ENCODE measurements around the gene CD164L2. TPM values are rescaled to one million over a fixed set of nuclear protein-coding genes. Genes with fewer than 3 reads are reported as not detected.
A peak's percentile ranks its signal among the peaks of the same experiment; 100 is the strongest.
"Not testable (repeated sequence)": the region's sequence is repeated elsewhere in the genome, so short reads cannot be mapped to it uniquely, and the experiment has no call there.

Gene CD164L2
- total and polyA plus RNA-seq, 2 donors (not counting 1 experiment from before 2014, with no cell fraction given), result not detected

DNA sequence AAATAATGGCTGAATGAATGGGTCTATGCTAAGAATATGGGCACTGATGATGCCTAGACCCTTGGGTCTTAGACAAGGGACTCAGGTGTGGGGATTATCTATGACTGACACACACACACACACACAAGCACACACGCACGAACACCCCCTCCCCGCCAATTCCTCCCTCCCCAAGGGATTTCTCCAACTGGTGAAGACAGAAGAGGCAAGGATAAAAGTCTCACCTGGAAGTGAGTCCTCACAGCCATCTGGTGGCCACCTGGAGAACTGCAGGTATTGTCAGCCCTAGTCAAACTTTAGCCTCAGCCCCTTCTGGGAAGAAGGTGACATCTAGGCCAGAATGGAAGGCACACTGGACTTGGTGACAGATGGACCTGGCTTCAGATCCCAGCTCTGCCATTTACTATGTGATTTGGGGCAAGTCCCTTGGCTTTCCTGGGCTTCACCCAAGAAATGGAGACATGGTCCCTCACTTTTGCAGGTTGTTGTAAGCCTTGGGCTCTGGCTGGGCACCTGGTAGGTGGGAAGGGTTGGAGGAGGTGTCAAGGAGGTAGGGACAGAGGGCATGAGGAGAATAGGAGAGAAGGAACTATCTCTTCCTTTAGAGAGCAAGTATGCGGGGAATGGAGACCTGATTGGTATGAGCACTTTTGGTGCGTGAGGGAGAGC, 5.3 kb upstream of the CD164L2 start:
- Histone ChIP-seq H3K36me3 (replicated peaks in 1 of 2; ENCODE audit: control extremely low read depth in 1 of 2, control insufficient read depth in 1 of 2, extremely low read depth in 1 of 2, insufficient read depth in 2 of 2, low read length in 1 of 2) (no peaks in the 10 kb centered on the region), H3K27ac (ENCODE audit: low read length in 2 of 2) (no peak overlapping the region), H3K4me1 (ENCODE audit: control insufficient read depth in 2 of 2, insufficient read depth in 2 of 2, low read length in 2 of 2) (peaks cover 12 to 16% of the 10 kb centered on the region in 2 donors), H4K20me1 (ENCODE audit: control insufficient read depth, insufficient read depth, low read length, poor library complexity, severe bottlenecking) (no peaks in the 10 kb centered on the region), H3K79me2 (ENCODE audit: control insufficient read depth, insufficient read depth, low read length) (no peaks in the 10 kb centered on the region), H3K4me3 (ENCODE audit: control extremely low read depth in 1 of 5, extremely low read depth in 1 of 5, insufficient read depth in 1 of 5, low read depth in 2 of 5, low read length in 4 of 5) (no peak overlapping the region), H3K4me2 (replicated peaks; ENCODE audit: low read depth, low read length, poor library complexity, severe bottlenecking) (no peak overlapping the region), H3K9ac (ENCODE audit: low read length) (no peak overlapping the region), H3K9me3 (ENCODE audit: control extremely low read depth in 1 of 3, control insufficient read depth in 2 of 3, insufficient read depth in 1 of 3, low read length in 2 of 3) (no peaks in the 10 kb centered on the region), H3K27me3 (replicated peaks in 1 of 4; ENCODE audit: control extremely low read depth in 1 of 4, control insufficient read depth in 3 of 4, insufficient read depth in 4 of 4, low read length in 3 of 4) (no peaks in the 10 kb centered on the region), H2AFZ (ENCODE audit: insufficient read depth, low read depth, low read length, poor library complexity, severe bottlenecking) (no peak overlapping the region)
- Mint-ChIP-seq H3K27me3 (peaks cover 3% of the 10 kb centered on the region), H3K9me3 (ENCODE audit: insufficient read depth) (no peaks in the 10 kb centered on the region), H3K4me3 (peak overlapping the region; percentile 14), H3K4me1 (peaks cover 18% of the 10 kb centered on the region), H3K27ac (peak overlapping the region; percentile 69)
- no peak for TF ChIP-seq EZH2 (IDR thresholded peaks at IDR 0.05; ENCODE audit: borderline replicate concordance, insufficient read depth, low read depth, low read length, poor library complexity, severe bottlenecking)
- TF ChIP-seq, protein P1, sequence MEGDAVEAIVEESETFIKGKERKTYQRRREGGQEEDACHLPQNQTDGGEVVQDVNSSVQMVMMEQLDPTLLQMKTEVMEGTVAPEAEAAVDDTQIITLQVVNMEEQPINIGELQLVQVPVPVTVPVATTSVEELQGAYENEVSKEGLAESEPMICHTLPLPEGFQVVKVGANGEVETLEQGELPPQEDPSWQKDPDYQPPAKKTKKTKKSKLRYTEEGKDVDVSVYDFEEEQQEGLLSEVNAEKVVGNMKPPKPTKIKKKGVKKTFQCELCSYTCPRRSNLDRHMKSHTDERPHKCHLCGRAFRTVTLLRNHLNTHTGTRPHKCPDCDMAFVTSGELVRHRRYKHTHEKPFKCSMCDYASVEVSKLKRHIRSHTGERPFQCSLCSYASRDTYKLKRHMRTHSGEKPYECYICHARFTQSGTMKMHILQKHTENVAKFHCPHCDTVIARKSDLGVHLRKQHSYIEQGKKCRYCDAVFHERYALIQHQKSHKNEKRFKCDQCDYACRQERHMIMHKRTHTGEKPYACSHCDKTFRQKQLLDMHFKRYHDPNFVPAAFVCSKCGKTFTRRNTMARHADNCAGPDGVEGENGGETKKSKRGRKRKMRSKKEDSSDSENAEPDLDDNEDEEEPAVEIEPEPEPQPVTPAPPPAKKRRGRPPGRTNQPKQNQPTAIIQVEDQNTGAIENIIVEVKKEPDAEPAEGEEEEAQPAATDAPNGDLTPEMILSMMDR (IDR thresholded peaks at IDR 0.05), result peak; percentile 88
- intact Hi-C loops (cut with micrococcal nuclease), result loop anchor here (1.0 to 2.0 kb wide), 4 partner anchors 20 to 87 kb away; no protein-coding TSS in a partner anchor
- CTCF ChIA-PET, result interaction anchor here (0.6 to 9.4 kb wide), 26 partner anchors 8 to 342 kb away, joined by 3 to 297 read pairs (median 6); partner anchors contain the start of genes AHDC1, MAP3K6 and SYTL1
- peak; percentile 82 for DNase-seq
- ATAC-seq (ENCODE audit: low read depth), result peak; percentile 25
- 67% methylated on average over 3 of the region's 5 CpGs for WGBS (ENCODE audit: insufficient coverage)
- POLR2A ChIA-PET, result interaction anchor here (0.7 kb wide), 1 partner anchor 263 kb away, joined by 3 read pairs; no protein-coding TSS in a partner anchor

DNA sequence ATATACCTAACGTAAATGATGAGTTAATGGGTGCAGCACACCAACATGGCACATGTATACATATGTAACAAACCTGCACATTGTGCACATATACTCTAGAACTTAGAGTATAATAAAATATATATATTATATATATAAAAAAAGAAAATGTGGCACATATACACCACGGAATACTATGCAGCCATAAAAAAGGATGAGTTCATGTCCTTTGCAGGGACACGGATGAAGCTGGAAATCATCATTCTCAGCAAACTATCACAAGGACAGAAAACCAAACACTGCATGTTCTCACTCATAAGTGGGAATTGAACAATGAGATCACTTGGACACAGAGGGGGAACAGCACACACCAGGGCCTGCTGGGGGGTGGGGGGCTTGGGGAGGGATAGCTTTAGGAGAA, 1.7 kb upstream of the CD164L2 start:
- H3K9ac ChIP-seq (ENCODE audit: low read length); H3K4me3 ChIP-seq (ENCODE audit: control extremely low read depth in 1 of 5, extremely low read depth in 1 of 5, insufficient read depth in 1 of 5, low read depth in 2 of 5, low read length in 4 of 5); H3K27ac Mint-ChIP-seq; H3K4me3 Mint-ChIP-seq; H3K27ac ChIP-seq (ENCODE audit: low read length in 2 of 2); DNase-seq; H3K9me3 Mint-ChIP-seq (ENCODE audit: insufficient read depth); H3K27me3 Mint-ChIP-seq; intact Hi-C loops (cut with micrococcal nuclease); H4K20me1 ChIP-seq (ENCODE audit: control insufficient read depth, insufficient read depth, low read length, poor library complexity, severe bottlenecking); H3K36me3 ChIP-seq (replicated peaks in 1 of 2; ENCODE audit: control extremely low read depth in 1 of 2, control insufficient read depth in 1 of 2, extremely low read depth in 1 of 2, insufficient read depth in 2 of 2, low read length in 1 of 2); H3K27me3 ChIP-seq (replicated peaks in 1 of 4; ENCODE audit: control extremely low read depth in 1 of 4, control insufficient read depth in 3 of 4, insufficient read depth in 4 of 4, low read length in 3 of 4); H2AFZ ChIP-seq (ENCODE audit: insufficient read depth, low read depth, low read length, poor library complexity, severe bottlenecking); H3K9me3 ChIP-seq (ENCODE audit: control extremely low read depth in 1 of 3, control insufficient read depth in 2 of 3, insufficient read depth in 1 of 3, low read length in 2 of 3); H3K79me2 ChIP-seq (ENCODE audit: control insufficient read depth, insufficient read depth, low read length); H3K4me2 ChIP-seq (replicated peaks; ENCODE audit: low read depth, low read length, poor library complexity, severe bottlenecking); POLR2A ChIA-PET; ATAC-seq (ENCODE audit: low read depth): not testable (repeated sequence)
- CTCF ChIA-PET, result interaction anchor here (0.8 to 9.4 kb wide), 7 partner anchors 10 to 86 kb away, joined by 3 to 297 read pairs (median 16); partner anchors contain the start of gene MAP3K6
- H3K4me1 ChIP-seq (ENCODE audit: control insufficient read depth in 2 of 2, insufficient read depth in 2 of 2, low read length in 2 of 2), result peaks cover 8 to 12% of the 10 kb centered on the region in 2 donors
- H3K4me1 Mint-ChIP-seq, result peaks cover 13% of the 10 kb centered on the region
- no CpG with 5 or more reads among the region's 3 CpGs for WGBS (ENCODE audit: insufficient coverage)
